WTC11 (cell line): Measurements from ENCODE around the gene MAML3.

Experiments used
- ATF1 ChIP-seq: sonication (generic); formaldehyde crosslinking; IDR thresholded peaks from 2 replicates; pipeline ENCODE4 v1.8.1; 2023; ENCODE audit warnings: mild to moderate bottlenecking, moderate library complexity, missing genetic modification reagents
- CREB1 ChIP-seq: sonication (generic); formaldehyde crosslinking; IDR thresholded peaks from 2 replicates; pipeline ENCODE4 v1.8.0; 2023; ENCODE audit warnings: mild to moderate bottlenecking, missing genetic modification reagents
- CREM ChIP-seq: sonication (generic); formaldehyde crosslinking; IDR thresholded peaks from 2 replicates; pipeline ENCODE4 v1.8.1; 2022; ENCODE audit warnings: mild to moderate bottlenecking, missing genetic modification reagents, moderate library complexity
- OVOL2 ChIP-seq: fragments of 250-450 bp; sonication (Bioruptor Pico); IDR thresholded peaks from 2 replicates; pipeline ENCODE4 v1.9.0; 2021; ENCODE audit warnings: mild to moderate bottlenecking, borderline replicate concordance
- SP1 ChIP-seq: sonication (generic); formaldehyde crosslinking; conservative IDR thresholded peaks from 2 replicates; pipeline ENCODE4 v1.8.1; 2022; ENCODE audit warnings: missing genetic modification reagents
- TCF7 ChIP-seq: sonication (generic); formaldehyde crosslinking; IDR thresholded peaks from 2 replicates; pipeline ENCODE4 v1.8.0; 2022; ENCODE audit warnings: mild to moderate bottlenecking, low read depth, missing genetic modification reagents, moderate library complexity
- ZNF263 ChIP-seq: sonication (generic); formaldehyde crosslinking; IDR thresholded peaks from 2 replicates; pipeline ENCODE4 v1.8.1; 2022; ENCODE audit warnings: low read depth, mild to moderate bottlenecking, moderate library complexity, missing genetic modification reagents
- TF ChIP-seq, protein P1 (sequence below): sonication (generic); formaldehyde crosslinking; IDR thresholded peaks from 2 replicates; pipeline ENCODE4 v1.8.0; 2022; ENCODE audit warnings: mild to moderate bottlenecking, missing genetic modification reagents
- TF ChIP-seq, protein P2 (sequence below): fragments of 200-600 bp; IDR thresholded peaks from 2 replicates; pipeline ENCODE4 v1.8.0; 2022; ENCODE audit warnings: antibody characterized with exemption
- TF ChIP-seq, protein P3 (sequence below): fragments of 250-450 bp; sonication (Bioruptor Pico); IDR thresholded peaks from 2 replicates; pipeline ENCODE4 v1.9.0; 2021; ENCODE audit warnings: mild to moderate bottlenecking, borderline replicate concordance
- TF ChIP-seq, protein P4 (sequence below): sonication (generic); formaldehyde crosslinking; IDR thresholded peaks from 2 replicates; pipeline ENCODE4 v1.8.1; 2023; ENCODE audit warnings: mild to moderate bottlenecking, missing genetic modification reagents, borderline replicate concordance
- TF ChIP-seq, protein P5 (sequence below): sonication (generic); formaldehyde crosslinking; conservative IDR thresholded peaks from 2 replicates; pipeline ENCODE4 v1.8.1; 2022; ENCODE audit warnings: mild to moderate bottlenecking, missing genetic modification reagents
- TF ChIP-seq, protein P6 (sequence below): sonication (generic); formaldehyde crosslinking; IDR thresholded peaks from 2 replicates; pipeline ENCODE4 v1.8.1; 2022; ENCODE audit warnings: missing genetic modification reagents, borderline replicate concordance
- TF ChIP-seq, protein P7 (sequence below): fragments of 250-450 bp; sonication (Bioruptor Pico); IDR thresholded peaks from 2 replicates; pipeline ENCODE4 v1.9.0; 2021; ENCODE audit warnings: mild to moderate bottlenecking

DNA sequence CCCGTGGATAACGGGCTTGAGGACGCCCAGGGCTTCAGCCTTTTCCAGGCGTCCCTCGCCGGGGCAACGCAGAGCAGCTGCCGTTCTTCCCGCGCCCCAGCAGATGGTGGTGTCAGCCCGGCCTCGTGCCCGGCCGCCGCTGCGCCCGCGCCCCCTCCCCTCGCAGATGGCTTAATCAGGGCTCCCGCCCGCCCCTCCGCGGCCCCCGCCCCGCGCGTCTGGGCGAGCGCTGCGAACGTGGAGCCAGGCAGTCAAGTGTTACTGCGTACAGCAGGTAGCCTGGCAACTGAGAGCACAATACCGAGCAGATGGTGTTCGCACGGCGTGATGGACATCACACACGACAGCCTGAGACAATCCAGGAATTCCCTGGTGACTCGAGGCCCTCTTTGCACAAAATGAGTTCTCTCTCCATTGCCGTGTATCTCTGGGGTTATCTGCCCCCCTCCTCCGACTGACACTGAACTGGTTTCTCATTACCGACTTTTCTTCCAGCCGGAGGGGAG lies 419.1 kb downstream of the MAML3 start:
- TF ChIP-seq, protein P1, sequence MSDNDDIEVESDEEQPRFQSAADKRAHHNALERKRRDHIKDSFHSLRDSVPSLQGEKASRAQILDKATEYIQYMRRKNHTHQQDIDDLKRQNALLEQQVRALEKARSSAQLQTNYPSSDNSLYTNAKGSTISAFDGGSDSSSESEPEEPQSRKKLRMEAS (CRISPR knock-in tag): peak; percentile 85
- TF ChIP-seq, protein P2, sequence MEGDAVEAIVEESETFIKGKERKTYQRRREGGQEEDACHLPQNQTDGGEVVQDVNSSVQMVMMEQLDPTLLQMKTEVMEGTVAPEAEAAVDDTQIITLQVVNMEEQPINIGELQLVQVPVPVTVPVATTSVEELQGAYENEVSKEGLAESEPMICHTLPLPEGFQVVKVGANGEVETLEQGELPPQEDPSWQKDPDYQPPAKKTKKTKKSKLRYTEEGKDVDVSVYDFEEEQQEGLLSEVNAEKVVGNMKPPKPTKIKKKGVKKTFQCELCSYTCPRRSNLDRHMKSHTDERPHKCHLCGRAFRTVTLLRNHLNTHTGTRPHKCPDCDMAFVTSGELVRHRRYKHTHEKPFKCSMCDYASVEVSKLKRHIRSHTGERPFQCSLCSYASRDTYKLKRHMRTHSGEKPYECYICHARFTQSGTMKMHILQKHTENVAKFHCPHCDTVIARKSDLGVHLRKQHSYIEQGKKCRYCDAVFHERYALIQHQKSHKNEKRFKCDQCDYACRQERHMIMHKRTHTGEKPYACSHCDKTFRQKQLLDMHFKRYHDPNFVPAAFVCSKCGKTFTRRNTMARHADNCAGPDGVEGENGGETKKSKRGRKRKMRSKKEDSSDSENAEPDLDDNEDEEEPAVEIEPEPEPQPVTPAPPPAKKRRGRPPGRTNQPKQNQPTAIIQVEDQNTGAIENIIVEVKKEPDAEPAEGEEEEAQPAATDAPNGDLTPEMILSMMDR: peak; percentile 50
- TF ChIP-seq, protein P3, sequence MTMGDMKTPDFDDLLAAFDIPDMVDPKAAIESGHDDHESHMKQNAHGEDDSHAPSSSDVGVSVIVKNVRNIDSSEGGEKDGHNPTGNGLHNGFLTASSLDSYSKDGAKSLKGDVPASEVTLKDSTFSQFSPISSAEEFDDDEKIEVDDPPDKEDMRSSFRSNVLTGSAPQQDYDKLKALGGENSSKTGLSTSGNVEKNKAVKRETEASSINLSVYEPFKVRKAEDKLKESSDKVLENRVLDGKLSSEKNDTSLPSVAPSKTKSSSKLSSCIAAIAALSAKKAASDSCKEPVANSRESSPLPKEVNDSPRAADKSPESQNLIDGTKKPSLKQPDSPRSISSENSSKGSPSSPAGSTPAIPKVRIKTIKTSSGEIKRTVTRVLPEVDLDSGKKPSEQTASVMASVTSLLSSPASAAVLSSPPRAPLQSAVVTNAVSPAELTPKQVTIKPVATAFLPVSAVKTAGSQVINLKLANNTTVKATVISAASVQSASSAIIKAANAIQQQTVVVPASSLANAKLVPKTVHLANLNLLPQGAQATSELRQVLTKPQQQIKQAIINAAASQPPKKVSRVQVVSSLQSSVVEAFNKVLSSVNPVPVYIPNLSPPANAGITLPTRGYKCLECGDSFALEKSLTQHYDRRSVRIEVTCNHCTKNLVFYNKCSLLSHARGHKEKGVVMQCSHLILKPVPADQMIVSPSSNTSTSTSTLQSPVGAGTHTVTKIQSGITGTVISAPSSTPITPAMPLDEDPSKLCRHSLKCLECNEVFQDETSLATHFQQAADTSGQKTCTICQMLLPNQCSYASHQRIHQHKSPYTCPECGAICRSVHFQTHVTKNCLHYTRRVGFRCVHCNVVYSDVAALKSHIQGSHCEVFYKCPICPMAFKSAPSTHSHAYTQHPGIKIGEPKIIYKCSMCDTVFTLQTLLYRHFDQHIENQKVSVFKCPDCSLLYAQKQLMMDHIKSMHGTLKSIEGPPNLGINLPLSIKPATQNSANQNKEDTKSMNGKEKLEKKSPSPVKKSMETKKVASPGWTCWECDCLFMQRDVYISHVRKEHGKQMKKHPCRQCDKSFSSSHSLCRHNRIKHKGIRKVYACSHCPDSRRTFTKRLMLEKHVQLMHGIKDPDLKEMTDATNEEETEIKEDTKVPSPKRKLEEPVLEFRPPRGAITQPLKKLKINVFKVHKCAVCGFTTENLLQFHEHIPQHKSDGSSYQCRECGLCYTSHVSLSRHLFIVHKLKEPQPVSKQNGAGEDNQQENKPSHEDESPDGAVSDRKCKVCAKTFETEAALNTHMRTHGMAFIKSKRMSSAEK (CRISPR knock-in tag): no peak
- TF ChIP-seq, protein P4, sequence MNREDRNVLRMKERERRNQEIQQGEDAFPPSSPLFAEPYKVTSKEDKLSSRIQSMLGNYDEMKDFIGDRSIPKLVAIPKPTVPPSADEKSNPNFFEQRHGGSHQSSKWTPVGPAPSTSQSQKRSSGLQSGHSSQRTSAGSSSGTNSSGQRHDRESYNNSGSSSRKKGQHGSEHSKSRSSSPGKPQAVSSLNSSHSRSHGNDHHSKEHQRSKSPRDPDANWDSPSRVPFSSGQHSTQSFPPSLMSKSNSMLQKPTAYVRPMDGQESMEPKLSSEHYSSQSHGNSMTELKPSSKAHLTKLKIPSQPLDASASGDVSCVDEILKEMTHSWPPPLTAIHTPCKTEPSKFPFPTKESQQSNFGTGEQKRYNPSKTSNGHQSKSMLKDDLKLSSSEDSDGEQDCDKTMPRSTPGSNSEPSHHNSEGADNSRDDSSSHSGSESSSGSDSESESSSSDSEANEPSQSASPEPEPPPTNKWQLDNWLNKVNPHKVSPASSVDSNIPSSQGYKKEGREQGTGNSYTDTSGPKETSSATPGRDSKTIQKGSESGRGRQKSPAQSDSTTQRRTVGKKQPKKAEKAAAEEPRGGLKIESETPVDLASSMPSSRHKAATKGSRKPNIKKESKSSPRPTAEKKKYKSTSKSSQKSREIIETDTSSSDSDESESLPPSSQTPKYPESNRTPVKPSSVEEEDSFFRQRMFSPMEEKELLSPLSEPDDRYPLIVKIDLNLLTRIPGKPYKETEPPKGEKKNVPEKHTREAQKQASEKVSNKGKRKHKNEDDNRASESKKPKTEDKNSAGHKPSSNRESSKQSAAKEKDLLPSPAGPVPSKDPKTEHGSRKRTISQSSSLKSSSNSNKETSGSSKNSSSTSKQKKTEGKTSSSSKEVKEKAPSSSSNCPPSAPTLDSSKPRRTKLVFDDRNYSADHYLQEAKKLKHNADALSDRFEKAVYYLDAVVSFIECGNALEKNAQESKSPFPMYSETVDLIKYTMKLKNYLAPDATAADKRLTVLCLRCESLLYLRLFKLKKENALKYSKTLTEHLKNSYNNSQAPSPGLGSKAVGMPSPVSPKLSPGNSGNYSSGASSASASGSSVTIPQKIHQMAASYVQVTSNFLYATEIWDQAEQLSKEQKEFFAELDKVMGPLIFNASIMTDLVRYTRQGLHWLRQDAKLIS (CRISPR knock-in tag): no peak
- TF ChIP-seq SP1 (CRISPR knock-in tag) (peak; percentile 50; the same call in 1 of the 2 replicates), CREB1 (CRISPR knock-in tag) (peak; percentile 73; the same call in 1 of the 2 replicates), ZNF263 (peak; percentile 43; the same call in 1 of the 2 replicates), TCF7 (CRISPR knock-in tag) (0 out of 2 replicates have a peak, but pooled peaks have one; percentile 41), OVOL2 (CRISPR knock-in tag) (no peak), ATF1 (0 out of 2 replicates have a peak, but pooled peaks have one; percentile 47), CREM (peak; percentile 81)
- TF ChIP-seq, protein P5, sequence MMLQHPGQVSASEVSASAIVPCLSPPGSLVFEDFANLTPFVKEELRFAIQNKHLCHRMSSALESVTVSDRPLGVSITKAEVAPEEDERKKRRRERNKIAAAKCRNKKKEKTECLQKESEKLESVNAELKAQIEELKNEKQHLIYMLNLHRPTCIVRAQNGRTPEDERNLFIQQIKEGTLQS: no peak
- TF ChIP-seq, protein P6, sequence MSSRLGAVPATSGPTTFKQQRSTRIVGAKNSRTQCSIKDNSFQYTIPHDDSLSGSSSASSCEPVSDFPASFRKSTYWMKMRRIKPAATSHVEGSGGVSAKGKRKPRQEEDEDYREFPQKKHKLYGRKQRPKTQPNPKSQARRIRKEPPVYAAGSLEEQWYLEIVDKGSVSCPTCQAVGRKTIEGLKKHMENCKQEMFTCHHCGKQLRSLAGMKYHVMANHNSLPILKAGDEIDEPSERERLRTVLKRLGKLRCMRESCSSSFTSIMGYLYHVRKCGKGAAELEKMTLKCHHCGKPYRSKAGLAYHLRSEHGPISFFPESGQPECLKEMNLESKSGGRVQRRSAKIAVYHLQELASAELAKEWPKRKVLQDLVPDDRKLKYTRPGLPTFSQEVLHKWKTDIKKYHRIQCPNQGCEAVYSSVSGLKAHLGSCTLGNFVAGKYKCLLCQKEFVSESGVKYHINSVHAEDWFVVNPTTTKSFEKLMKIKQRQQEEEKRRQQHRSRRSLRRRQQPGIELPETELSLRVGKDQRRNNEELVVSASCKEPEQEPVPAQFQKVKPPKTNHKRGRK: no peak
- TF ChIP-seq, protein P7, sequence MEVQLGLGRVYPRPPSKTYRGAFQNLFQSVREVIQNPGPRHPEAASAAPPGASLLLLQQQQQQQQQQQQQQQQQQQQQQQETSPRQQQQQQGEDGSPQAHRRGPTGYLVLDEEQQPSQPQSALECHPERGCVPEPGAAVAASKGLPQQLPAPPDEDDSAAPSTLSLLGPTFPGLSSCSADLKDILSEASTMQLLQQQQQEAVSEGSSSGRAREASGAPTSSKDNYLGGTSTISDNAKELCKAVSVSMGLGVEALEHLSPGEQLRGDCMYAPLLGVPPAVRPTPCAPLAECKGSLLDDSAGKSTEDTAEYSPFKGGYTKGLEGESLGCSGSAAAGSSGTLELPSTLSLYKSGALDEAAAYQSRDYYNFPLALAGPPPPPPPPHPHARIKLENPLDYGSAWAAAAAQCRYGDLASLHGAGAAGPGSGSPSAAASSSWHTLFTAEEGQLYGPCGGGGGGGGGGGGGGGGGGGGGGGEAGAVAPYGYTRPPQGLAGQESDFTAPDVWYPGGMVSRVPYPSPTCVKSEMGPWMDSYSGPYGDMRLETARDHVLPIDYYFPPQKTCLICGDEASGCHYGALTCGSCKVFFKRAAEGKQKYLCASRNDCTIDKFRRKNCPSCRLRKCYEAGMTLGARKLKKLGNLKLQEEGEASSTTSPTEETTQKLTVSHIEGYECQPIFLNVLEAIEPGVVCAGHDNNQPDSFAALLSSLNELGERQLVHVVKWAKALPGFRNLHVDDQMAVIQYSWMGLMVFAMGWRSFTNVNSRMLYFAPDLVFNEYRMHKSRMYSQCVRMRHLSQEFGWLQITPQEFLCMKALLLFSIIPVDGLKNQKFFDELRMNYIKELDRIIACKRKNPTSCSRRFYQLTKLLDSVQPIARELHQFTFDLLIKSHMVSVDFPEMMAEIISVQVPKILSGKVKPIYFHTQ (CRISPR knock-in tag): no peak
